Mesenteric fat pad (tissue), 1 donor: Measurements from ENCODE around the gene SF3A2. TPM values are rescaled to one million over a fixed set of nuclear protein-coding genes. Genes with fewer than 3 reads are reported as not detected.
"Not testable (repeated sequence)": the region's sequence is repeated elsewhere in the genome, so short reads cannot be mapped to it uniquely, and the experiment has no call there.

ENCODE experiments used
- DNase-seq: peaks from one replicate; pipeline ENCODE4 v3.0.0-alpha.2; 2020; ENCODE audit warnings: low spot score
- total RNA-seq: library from RNA; stranded (reverse); fragmentation: NEBNext Ultra II Directional; extraction: Animal tissue kit (Norgen Biotek cat#: 25700); gene quantifications from one replicate; pipeline ENCODE4 v1.2.1, GENCODE V29; 2021
- donor health status: DM: yes; HTN: yes; CAD: no.

The SF3A2 gene
- total RNA-seq, 1 donor from 2014 or later = 46.2 TPM

- peak; percentile 95 for DNase-seq
Measured at GRCh38 chr19:2273356-2274184, 36.9 kb downstream of the SF3A2 start.

DNA sequence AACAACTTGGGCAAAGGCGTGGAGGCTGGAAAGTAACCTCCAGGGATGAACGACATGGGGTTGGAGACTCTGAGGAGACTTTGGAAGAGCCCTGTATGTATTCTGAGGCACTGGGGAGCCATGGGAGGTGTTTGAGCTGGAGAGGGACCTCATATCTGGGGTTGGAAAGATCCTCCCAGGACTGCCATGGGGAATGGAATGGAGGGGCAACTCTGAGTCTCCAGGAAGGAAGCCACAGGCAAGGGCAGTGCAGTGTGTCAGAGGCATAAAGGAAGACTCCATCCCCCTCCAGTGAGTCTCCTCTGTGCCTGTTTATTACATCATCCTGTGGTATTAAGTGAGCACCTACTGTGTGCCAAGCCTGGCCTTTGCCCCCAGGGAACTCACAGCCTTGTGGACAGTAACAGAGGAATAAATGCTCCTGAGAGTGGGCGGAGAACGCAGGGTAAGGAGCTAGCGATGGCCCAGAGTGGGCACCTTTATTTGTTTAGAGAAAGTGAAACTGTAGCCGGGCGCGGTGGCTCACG is 37.6 kb downstream of the SF3A2 start:
- DNase-seq = no peak

DNA sequence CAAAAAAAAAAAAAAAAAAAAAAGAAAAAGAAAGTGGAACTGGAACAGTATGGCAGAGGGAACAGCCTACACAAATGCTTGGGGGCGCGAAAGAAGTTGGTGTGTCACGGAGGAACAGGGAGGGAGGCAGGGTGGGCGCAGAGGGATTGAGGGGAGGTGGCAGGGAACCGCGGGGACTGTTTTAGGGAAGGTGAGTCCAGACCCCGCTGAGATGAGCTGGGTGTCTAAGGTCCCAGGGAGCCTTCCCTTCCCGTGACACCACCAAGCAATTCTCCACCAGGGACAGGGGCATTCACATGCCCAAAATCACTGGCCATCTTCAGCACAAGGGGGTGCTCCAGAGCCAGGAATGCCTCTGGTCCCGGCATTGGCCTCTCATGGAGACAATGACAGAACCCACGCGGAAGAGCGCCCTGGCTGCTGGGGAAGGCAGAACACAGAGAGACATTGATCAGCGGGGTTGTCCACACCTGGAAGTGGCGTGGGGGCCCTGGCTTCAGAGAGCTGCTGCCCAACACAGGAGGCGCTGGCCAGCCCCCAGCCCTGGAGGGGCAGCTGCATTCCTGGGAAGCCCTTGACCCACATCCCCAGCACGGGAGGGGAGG is 38.4 kb downstream of the SF3A2 start:
- no peak for DNase-seq

DNA sequence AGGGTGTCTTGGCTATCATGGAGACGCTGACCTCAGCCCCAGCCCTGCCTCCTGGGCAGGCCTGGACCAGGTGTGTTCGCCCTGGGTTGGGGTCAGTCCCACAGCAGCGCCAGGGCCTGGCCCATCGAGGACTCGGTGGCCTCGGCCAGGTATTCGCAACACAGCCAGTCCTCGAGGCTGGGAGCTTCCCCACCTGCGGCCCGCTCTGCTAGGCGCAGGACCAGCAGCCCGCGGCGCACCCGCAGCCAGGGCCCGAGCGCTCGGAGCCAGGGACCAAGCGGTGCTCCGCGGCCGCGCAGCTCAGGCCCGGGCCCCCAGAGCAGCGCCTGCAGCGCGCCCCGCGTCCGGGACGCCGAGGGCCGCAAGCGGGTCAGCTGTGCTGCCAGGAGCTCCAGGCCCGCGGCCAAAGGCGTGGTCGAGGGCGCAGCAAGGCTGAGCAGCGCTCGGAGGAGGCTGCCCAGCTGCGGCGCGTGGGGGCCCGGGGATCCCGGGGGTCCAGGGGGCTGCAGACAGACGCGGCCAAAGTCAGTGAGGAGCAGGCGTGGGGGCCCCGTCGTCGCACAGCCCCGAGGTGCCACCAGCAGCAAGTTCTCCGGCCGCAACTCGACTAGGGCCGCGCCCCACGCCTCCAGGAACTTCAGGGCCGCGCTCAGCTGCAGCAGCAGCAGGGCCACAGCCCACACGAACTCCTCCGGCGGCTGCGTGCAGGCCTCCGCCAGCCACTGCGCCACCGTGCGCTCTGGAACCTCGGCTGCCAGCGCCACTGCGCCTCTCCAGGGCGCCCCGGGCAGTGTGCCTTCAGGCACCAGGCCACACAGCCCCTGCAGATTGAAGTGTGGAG is 39.2 kb downstream of the SF3A2 start:
- no peak for DNase-seq

DNA sequence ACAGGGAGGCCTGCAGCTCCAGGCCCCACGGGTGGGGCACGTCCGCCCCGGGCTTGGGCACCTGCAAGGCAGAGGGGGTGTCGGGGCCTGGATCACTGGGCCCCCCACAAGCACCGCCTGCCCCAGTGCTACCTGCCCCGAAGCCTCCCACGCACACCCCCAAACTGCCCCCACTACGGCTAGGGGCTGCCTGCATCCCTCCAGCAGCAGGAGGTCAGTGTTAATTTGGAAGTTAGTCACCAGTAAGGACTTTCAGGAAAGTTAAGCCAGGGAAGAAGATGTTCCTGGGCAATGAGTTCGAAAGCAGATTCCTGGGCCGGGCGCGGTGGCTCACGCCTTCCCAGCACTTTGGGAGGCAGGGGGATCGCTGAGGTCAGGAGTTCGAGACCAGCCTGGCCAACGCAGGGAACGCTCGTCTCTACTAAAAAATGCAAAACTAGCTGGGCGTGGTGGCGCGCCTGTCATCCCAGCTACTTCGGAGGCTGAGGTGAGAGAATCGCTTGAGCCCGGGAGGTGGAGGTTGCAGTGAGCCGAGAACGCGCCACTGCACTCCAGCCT is 39.9 kb downstream of the SF3A2 start:
- DNase-seq = no peak

- DNase-seq = no peak
Measured at GRCh38 chr19:2277138-2277537, 40.5 kb downstream of the SF3A2 start.

DNA sequence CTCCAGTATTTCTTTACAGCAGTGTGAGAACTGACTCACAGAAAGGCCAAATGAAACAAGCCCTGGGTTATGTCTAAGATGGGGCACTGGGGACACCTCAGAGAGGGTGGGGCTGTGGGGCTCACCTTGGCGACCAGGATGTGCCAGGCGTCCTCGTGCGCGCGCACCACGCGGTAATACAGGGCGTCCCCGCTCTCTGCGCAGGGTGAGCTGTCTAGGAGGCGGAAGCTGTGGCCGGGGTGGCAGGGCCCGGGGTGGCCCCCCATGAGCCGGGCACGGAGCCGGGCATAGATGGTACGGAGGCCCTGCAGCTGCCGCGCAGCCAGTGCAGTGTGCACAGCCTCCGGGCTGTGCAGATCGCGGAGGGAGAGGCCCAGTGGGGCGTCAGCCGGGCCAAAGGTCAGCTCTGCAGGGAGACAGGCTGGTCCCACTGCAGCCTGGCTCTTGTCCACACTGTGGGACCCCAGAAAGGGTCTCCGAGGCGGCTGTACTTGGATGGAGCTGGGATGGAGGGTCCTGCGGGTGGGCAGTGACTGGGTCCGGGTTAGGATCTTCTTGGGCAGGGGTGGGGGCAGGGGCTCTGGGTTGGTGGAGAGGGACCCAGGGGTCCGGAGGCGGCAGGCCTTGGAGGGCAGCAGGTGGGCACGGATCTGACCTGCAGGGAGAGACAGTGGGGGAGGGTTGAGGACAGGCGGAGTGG is 42.0 kb downstream of the SF3A2 start:
- no peak for DNase-seq

DNA sequence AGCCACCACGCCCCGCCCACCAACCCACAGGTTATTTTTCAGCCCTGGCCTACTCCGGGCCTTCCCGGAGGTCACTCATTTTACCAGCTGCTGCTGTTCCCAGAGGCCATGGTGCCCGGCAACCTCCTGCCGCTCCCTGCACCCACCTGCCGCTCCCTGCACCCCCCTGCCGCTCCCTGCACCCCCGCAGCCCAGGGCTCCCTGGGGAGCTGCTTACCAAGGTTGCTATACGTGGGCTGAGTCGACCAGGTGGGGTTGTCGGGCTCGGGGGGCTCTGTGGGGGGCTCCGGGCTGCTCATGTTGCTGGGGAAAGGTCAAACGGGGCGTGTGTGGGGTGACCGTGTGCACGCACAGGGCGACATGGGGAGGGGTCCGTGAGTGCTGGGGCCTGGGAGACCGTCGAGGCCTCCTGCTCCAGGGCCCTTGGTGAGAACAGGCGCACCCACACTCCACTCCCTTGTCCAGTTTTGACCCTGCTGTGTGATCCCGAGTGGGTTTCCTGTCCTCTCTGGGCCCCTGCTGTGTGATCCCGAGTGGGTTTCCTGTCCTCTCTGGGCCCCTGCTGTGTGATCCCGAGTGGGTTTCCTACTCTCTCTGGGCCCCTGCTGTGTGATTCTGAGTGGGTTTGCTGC is 44.1 kb downstream of the SF3A2 start:
- DNase-seq = no peak

GRCh38 chr19:2281265-2282061 is 44.8 kb downstream of the SF3A2 start:
- DNase-seq = not testable (repeated sequence)

GRCh38 chr19:2282062-2282861 is 45.6 kb downstream of the SF3A2 start, which contains the start of gene PEAK3:
TSS of gene PEAK3 (minus strand) at chr19:2282175. CDS start at chr19:2280931, 1,244 bp downstream.
- peak; percentile 94 for DNase-seq

- no peak for DNase-seq
Measured at GRCh38 chr19:2282862-2283237, 46.2 kb downstream of the SF3A2 start.

DNA sequence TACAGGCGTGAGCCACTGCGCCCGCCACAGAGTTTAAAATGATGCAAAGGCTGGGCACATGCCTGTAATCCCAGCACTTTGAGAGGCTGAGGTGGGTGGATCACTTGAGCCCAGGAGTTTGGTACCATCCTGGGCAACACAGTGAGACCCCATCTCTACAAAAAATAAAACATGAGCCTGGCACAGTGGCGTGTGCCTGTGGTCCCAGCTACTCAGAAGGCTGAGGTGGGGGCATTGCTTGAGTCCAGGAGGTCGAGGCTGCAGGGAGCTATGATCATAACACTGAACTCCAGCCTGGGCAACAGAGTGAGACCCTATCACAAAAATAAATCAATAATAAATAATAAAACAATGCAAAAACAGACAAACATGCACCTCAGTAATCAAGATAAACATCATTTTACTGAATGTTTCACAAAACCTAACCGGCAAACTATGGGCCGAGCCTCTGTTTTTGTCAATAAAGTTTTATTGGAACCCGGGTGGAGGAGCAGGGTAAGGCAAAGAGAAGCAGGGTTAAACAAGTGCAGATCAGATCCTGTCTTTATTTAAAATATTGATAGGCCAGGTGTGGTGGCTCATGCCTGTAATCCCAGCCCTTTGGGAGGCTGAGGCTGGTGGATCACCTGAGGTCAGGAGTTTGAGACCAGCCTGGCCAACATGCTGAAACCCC is 47.3 kb downstream of the SF3A2 start:
- DNase-seq = no peak

- DNase-seq = no peak
Measured at GRCh38 chr19:2286402-2287140, 49.9 kb downstream of the SF3A2 start.

DNA sequence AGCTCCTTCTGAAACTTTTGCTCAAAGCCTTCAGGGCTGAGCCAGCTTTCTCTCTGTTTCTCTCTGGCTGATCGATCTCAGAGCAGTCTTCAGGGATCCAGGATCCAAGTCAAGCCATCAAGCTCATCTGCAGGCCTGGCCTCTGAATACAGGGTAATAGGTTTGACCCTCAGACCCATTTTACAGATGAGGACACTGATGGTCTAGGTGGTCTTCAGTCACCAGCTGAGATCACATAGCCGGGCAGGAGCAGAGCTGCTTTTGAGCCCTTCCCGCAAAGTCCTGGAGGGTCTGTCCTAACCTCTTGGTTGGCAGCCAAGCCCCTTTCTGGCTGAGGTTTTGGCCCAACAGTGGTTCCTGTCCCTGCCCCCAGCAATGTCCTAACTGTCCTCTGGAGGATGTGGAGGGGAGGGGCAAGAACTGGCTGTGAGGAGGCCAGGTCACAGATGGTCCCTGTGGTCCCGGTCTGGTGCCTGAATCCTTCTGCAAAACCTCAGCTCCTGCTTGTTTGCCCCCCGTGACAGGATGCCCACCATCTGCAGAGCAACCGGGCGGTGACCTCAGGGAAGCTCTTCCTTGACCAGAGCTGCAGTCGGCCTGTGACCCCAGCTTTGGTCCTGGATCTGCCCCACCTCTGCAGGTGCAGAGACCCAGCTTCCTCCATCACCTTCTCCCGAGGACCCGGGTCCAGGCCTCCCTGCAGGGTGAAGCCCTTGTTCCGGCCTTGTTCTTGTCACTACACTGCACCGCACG is 51.1 kb downstream of the SF3A2 start:
- no peak for DNase-seq

- no peak for DNase-seq
Measured at GRCh38 chr19:2288338-2288817, 51.8 kb downstream of the SF3A2 start.
